Measurements from ENCODE around the gene RBM43.

- no peak for TF ChIP-seq CTCF (IDR thresholded peaks at IDR 0.05; ENCODE audit: low read depth, low read length, poor library complexity, severe bottlenecking)
- TF ChIP-seq EZH2phosphoT487 (IDR thresholded peaks at IDR 0.05; ENCODE audit: borderline replicate concordance, low read length): no peak
Measured at GRCh38 chr2:151241224-151241623, 20.4 kb downstream of the RBM43 start.
